ENCODE data around the gene ARID4B. TPM values are rescaled to one million over a fixed set of nuclear protein-coding genes. Genes with fewer than 3 reads are reported as not detected.

ARID4B gene
- polyA plus RNA-seq, 1 experiment = 3.1 TPM

GRCh38 chr1:235341334-235341733, 13.4 kb upstream of the ARID4B start:
- peaks cover 1% of the 10 kb centered on the region; the same call in 1 of the 2 replicates for H3K36me3 ChIP-seq (ENCODE audit: control insufficient read depth, insufficient read depth, low read length)
- TF ChIP-seq, protein P1, sequence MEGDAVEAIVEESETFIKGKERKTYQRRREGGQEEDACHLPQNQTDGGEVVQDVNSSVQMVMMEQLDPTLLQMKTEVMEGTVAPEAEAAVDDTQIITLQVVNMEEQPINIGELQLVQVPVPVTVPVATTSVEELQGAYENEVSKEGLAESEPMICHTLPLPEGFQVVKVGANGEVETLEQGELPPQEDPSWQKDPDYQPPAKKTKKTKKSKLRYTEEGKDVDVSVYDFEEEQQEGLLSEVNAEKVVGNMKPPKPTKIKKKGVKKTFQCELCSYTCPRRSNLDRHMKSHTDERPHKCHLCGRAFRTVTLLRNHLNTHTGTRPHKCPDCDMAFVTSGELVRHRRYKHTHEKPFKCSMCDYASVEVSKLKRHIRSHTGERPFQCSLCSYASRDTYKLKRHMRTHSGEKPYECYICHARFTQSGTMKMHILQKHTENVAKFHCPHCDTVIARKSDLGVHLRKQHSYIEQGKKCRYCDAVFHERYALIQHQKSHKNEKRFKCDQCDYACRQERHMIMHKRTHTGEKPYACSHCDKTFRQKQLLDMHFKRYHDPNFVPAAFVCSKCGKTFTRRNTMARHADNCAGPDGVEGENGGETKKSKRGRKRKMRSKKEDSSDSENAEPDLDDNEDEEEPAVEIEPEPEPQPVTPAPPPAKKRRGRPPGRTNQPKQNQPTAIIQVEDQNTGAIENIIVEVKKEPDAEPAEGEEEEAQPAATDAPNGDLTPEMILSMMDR (IDR thresholded peaks at IDR 0.05; ENCODE audit: insufficient read depth, low read depth, low read length) = no peak
- H3K27me3 ChIP-seq (ENCODE audit: control insufficient read depth, insufficient read depth, low read length) = no peaks in the 10 kb centered on the region
- ChIA-PET CTCF (interaction anchor here (0.6 to 1.2 kb wide), 3 partner anchors 90 to 756 kb away, joined by 3 to 4 read pairs (median 3); no protein-coding TSS in a partner anchor), POLR2A (interaction anchor here (0.8 kb wide), 1 partner anchor 14 kb away, joined by 5 read pairs; the partner anchor contains the start of gene ARID4B)
- no peak overlapping the region for H3K4me3 ChIP-seq (ENCODE audit: low read depth, low read length)
- DNase-seq (ENCODE audit: low read depth) = no peak

DNA sequence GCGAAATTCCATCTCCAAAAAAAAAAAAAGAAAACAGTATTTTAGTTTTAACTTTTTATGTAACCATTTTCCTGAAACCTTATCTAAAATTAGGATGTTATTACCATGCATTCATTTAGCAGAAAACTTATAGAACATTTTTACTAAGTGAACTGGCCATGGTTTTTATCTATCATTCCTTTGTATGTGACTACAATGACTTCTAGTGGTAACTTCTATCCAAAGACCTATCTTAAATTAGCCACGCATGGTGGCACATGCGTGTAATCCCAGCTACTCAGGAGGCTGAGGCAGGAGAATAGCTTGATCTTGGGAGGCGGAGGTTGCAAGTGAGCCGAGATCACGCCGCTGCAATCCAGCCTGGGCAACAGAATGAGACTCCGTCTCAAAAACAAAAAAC, 11.8 kb upstream of the ARID4B start:
- Histone ChIP-seq H3K4me3 (ENCODE audit: low read depth, low read length) (no peak overlapping the region), H3K27me3 (ENCODE audit: control insufficient read depth, insufficient read depth, low read length) (no peaks in the 10 kb centered on the region), H3K36me3 (ENCODE audit: control insufficient read depth, insufficient read depth, low read length) (peaks cover 1% of the 10 kb centered on the region; the same call in 1 of the 2 replicates)
- ChIA-PET POLR2A (no interaction called here), CTCF (interaction anchor here (1.4 to 2.6 kb wide), 3 partner anchors 10 to 77 kb away, joined by 3 to 14 read pairs (median 6); partner anchors contain the start of gene GGPS1)
- no peak for DNase-seq (ENCODE audit: low read depth)
- TF ChIP-seq, protein P1 (IDR thresholded peaks at IDR 0.05; ENCODE audit: insufficient read depth, low read depth, low read length) = no peak

GRCh38 chr1:235336903-235337302, 8.9 kb upstream of the ARID4B start:
- Histone ChIP-seq H3K36me3 (ENCODE audit: control insufficient read depth, insufficient read depth, low read length) (peaks cover 1% of the 10 kb centered on the region; the same call in 1 of the 2 replicates), H3K27me3 (ENCODE audit: control insufficient read depth, insufficient read depth, low read length) (no peaks in the 10 kb centered on the region), H3K4me3 (ENCODE audit: low read depth, low read length) (no peak overlapping the region)
- ChIA-PET POLR2A (no interaction called here), CTCF (no interaction called here)
- TF ChIP-seq, protein P1 (IDR thresholded peaks at IDR 0.05; ENCODE audit: insufficient read depth, low read depth, low read length) = no peak
- no peak for DNase-seq (ENCODE audit: low read depth)

GRCh38 chr1:235331401-235331800, 3.4 kb upstream of the ARID4B start:
- ChIA-PET POLR2A (no interaction called here), CTCF (interaction anchor here (1.4 to 4.5 kb wide), 3 partner anchors 8 to 85 kb away, joined by 3 to 21 read pairs (median 14); no protein-coding TSS in a partner anchor)
- no peak for DNase-seq (ENCODE audit: low read depth)
- TF ChIP-seq, protein P1 (IDR thresholded peaks at IDR 0.05; ENCODE audit: insufficient read depth, low read depth, low read length) = no peak
- no peaks in the 10 kb centered on the region for H3K36me3 ChIP-seq (ENCODE audit: control insufficient read depth, insufficient read depth, low read length)
- no peak overlapping the region for H3K4me3 ChIP-seq (ENCODE audit: low read depth, low read length)
- H3K27me3 ChIP-seq (ENCODE audit: control insufficient read depth, insufficient read depth, low read length) = no peaks in the 10 kb centered on the region

- ChIA-PET CTCF (interaction anchor here (1.4 to 4.5 kb wide), 3 partner anchors 8 to 85 kb away, joined by 3 to 21 read pairs (median 14); no protein-coding TSS in a partner anchor), POLR2A (no interaction called here)
- H3K4me3 ChIP-seq (ENCODE audit: low read depth, low read length) = no peak overlapping the region
- no peaks in the 10 kb centered on the region for H3K27me3 ChIP-seq (ENCODE audit: control insufficient read depth, insufficient read depth, low read length)
- no peak for DNase-seq (ENCODE audit: low read depth)
- no peaks in the 10 kb centered on the region for H3K36me3 ChIP-seq (ENCODE audit: control insufficient read depth, insufficient read depth, low read length)
- TF ChIP-seq, protein P1 (IDR thresholded peaks at IDR 0.05; ENCODE audit: insufficient read depth, low read depth, low read length) = no peak
Observed at GRCh38 chr1:235330918-235331285, 2.9 kb upstream of the ARID4B start.

All from BJ (cell line).